Upper lobe of left lung (tissue), 4 donors: ENCODE results near the gene FAM53A.

Experiments
- EP300 ChIP-seq, 4 donors: sonication (generic); formaldehyde crosslinking; IDR thresholded peaks; one replicate each; pipeline ENCODE4 v1.5.1; 2017; ENCODE audit warnings: antibody characterized with exemption in 4 of 4, control low read depth in 2 of 4
- POLR2AphosphoS5 ChIP-seq, 2 donors: sonication (generic); formaldehyde crosslinking; IDR thresholded peaks; one replicate each; pipeline ENCODE4 v1.5.1; 2017; ENCODE audit warnings: antibody characterized with exemption in 2 of 2

DNA sequence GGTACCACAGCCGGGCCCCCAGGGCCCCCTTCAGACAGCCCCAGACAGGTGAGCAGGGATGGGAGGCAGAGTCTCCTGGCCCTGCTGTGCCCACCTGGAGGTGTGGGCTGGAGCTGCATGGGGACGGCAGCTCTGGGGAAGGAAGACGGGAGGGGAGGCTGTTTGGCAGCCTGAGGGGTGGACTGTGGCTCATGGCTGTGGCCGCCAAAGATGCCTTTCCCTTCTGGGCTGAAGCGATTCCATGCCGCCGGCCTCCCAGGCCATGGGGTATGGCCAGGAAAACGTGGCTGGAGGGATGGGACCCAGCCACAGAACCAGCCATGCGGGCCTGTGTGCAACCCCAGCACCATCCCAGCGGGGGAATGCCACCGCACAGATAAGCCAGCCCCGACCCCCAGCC is 65.7 kb downstream of the FAM53A start:
- no peak for TF ChIP-seq POLR2AphosphoS5 (IDR thresholded peaks at IDR 0.05)
- TF ChIP-seq EP300 (IDR thresholded peaks at IDR 0.05) = no peak
